HL-60 (cell line): ENCODE data around the gene CABLES2.

Source experiments
- DNase-seq, 2 experiments: peaks; one replicate each; pipeline ENCODE4 v3.0.0-alpha.2; 2010 to 2020; ENCODE audit warnings: low read depth in 1 of 2, low spot score in 1 of 2
- H3K27ac ChIP-seq: fragments of 250-450 bp; sonication (Bioruptor Pico); replicated peaks from 2 replicates; pipeline ENCODE4 v1.5.1; 2020; ENCODE audit warnings: mild to moderate bottlenecking, moderate library complexity
- H3K27me3 ChIP-seq: fragments of 250-450 bp; sonication (Bioruptor Pico); 2 replicates; pipeline ENCODE4 v1.5.1; 2021; ENCODE audit warnings: mild to moderate bottlenecking, moderate library complexity; ENCODE audit not compliant: insufficient read depth, poor library complexity, severe bottlenecking
- H3K4me3 ChIP-seq: replicated peaks from 2 replicates; pipeline ENCODE4 v1.5.1; 2011; ENCODE audit warnings: mild to moderate bottlenecking, control low read depth, low read length; ENCODE audit not compliant: insufficient read depth
- GABPA ChIP-seq: IDR thresholded peaks from 2 replicates; pipeline ENCODE4 v1.6.1; 2012; ENCODE audit warnings: low read depth
- POLR2AphosphoS5 ChIP-seq: IDR thresholded peaks from 2 replicates; pipeline ENCODE4 v1.6.1; 2012; ENCODE audit warnings: low read depth
- SPI1 ChIP-seq: IDR thresholded peaks from 2 replicates; pipeline ENCODE4 v1.6.1; 2012; ENCODE audit warnings: low read depth, mild to moderate bottlenecking, borderline replicate concordance
- TF ChIP-seq, protein P1 (sequence below): IDR thresholded peaks from 2 replicates; pipeline ENCODE4 v1.6.1; 2012; ENCODE audit warnings: low read depth; ENCODE audit not compliant: insufficient replicate concordance
- TF ChIP-seq, protein P2 (sequence below): IDR thresholded peaks from one replicate; pipeline ENCODE4 v1.5.1; 2011; ENCODE audit warnings: low read length, control low read depth, inconsistent platforms; ENCODE audit not compliant: insufficient read depth

The CABLES2 gene

DNA sequence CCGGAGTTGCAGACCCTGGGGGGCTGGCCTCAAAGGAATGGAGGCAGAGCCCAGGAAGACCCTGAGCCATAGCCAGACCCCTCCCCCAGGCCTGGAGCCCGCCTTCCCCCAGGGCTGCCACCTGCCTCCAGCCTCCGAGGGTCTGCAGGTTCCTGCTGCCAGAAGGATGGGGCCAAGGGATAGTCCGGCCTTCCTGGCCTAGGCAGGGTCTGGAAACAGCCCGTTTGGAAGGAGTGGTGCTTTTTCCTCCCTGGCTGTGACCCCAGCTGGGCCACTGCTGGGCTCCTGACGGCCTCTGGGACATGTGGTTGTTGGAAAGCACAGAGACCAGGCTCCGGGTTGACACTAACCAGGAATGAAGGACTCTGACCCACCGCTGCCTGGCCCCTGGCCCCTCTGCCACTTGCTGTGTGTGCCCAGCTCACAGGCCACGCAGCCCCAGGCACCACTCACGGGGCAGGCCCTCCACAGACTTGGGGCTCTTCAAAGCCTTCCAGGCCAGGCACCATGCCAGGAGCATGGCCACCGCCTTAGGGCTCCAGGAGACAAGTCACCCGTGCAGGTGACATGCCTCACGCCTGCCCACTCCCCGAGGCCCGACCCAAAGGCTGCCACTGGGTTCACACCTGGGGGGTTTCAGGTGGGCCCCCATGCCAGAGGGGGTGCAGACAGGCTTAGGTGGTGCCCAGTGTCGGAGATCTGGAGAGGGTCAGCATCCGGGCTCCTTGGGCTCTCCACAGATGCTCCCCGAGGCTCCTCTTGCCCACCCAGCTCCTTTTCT lies 36.1 kb downstream of the CABLES2 start:
- no peak for DNase-seq
- H3K27ac ChIP-seq, result no peak overlapping the region

DNA sequence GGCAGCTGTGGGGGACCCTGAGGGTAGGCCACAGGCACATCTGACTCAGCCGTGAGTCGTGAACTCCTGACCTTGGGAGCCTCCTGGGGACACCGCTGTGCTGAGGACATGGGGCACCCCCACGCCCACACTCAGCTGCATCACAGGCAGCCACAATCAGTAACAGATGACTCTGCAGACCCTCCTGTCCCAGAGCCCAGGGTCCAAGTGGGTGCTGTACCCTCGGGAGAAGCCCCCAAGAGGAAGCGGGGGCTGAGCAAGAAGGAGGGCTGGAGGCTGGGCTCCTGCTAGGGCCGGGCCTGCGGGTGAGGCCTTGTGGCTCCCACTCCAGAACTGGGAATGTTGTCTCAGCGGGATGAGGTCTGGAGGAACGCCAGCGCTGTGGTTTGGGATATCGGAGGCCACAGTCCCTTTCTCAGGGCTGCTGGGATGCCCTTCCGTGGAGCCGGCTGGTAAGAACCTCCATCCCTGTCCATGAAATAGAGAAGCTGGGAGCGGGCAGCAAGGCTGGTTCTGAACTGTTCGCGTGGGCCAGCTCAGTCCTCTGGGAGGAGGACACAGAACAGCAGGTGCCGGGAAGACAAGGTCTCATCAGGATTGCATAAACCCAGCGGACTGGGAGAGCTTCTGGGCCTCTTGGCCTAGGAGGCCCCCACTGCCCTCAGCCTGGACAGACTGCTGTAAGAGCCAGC lies 36.8 kb downstream of the CABLES2 start:
- Histone ChIP-seq H3K4me3 (no peak overlapping the region), H3K27ac (no peak overlapping the region), H3K27me3 (peaks cover 30% of the 10 kb centered on the region)
- TF ChIP-seq, protein P1, sequence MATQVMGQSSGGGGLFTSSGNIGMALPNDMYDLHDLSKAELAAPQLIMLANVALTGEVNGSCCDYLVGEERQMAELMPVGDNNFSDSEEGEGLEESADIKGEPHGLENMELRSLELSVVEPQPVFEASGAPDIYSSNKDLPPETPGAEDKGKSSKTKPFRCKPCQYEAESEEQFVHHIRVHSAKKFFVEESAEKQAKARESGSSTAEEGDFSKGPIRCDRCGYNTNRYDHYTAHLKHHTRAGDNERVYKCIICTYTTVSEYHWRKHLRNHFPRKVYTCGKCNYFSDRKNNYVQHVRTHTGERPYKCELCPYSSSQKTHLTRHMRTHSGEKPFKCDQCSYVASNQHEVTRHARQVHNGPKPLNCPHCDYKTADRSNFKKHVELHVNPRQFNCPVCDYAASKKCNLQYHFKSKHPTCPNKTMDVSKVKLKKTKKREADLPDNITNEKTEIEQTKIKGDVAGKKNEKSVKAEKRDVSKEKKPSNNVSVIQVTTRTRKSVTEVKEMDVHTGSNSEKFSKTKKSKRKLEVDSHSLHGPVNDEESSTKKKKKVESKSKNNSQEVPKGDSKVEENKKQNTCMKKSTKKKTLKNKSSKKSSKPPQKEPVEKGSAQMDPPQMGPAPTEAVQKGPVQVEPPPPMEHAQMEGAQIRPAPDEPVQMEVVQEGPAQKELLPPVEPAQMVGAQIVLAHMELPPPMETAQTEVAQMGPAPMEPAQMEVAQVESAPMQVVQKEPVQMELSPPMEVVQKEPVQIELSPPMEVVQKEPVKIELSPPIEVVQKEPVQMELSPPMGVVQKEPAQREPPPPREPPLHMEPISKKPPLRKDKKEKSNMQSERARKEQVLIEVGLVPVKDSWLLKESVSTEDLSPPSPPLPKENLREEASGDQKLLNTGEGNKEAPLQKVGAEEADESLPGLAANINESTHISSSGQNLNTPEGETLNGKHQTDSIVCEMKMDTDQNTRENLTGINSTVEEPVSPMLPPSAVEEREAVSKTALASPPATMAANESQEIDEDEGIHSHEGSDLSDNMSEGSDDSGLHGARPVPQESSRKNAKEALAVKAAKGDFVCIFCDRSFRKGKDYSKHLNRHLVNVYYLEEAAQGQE, result no peak
- TF ChIP-seq, protein P2, sequence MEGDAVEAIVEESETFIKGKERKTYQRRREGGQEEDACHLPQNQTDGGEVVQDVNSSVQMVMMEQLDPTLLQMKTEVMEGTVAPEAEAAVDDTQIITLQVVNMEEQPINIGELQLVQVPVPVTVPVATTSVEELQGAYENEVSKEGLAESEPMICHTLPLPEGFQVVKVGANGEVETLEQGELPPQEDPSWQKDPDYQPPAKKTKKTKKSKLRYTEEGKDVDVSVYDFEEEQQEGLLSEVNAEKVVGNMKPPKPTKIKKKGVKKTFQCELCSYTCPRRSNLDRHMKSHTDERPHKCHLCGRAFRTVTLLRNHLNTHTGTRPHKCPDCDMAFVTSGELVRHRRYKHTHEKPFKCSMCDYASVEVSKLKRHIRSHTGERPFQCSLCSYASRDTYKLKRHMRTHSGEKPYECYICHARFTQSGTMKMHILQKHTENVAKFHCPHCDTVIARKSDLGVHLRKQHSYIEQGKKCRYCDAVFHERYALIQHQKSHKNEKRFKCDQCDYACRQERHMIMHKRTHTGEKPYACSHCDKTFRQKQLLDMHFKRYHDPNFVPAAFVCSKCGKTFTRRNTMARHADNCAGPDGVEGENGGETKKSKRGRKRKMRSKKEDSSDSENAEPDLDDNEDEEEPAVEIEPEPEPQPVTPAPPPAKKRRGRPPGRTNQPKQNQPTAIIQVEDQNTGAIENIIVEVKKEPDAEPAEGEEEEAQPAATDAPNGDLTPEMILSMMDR, result no peak
- TF ChIP-seq POLR2AphosphoS5, result no peak
- TF ChIP-seq GABPA, result no peak
- TF ChIP-seq SPI1, result no peak
- no peak for DNase-seq

More for the DNA sequence above, 36.1 kb downstream of the CABLES2 start:
- no peak overlapping the region for H3K4me3 ChIP-seq
- H3K27me3 ChIP-seq, result peaks cover 23% of the 10 kb centered on the region
- TF ChIP-seq, protein P1, result no peak
- TF ChIP-seq, protein P2, result no peak
- TF ChIP-seq POLR2AphosphoS5 (no peak), GABPA (no peak), SPI1 (no peak)

DNA sequence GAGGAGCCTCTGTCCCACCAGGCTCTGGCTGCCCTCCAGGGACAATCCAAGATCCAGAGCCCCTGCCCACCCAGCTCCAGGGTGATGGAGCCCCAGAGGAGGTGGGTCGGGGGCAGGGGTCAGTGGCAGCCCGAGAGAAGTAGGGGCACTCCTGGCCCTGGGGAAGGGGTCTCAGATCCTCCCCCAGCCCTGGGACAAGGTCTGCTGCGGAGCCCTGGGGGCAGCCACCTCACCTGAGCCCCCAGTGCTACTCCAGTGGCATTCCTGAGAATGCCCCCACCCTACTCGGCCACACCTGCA lies 37.3 kb downstream of the CABLES2 start:
- no peak overlapping the region for H3K4me3 ChIP-seq
- no peak overlapping the region for H3K27ac ChIP-seq

More for the DNA sequence above, 37.3 kb downstream of the CABLES2 start:
- H3K27me3 ChIP-seq, result peaks cover 31% of the 10 kb centered on the region
- no peak for TF ChIP-seq POLR2AphosphoS5
- TF ChIP-seq, protein P2, result no peak
- TF ChIP-seq GABPA, result no peak
- TF ChIP-seq, protein P1, result no peak
- TF ChIP-seq SPI1, result no peak
- no peak for DNase-seq
